GM12878 (cell line): ENCODE results near the gene RUNDC3A. TPM values are rescaled to one million over a fixed set of nuclear protein-coding genes. Genes with fewer than 3 reads are reported as not detected.

Source experiments
- ATAC-seq: fragments of 200-7000 bp; cut with Tn5 transposase; 3 replicates; pipeline ENCODE4 v1.9.1; 2020; ENCODE audit warnings: mild to moderate bottlenecking, moderate library complexity
- BruUV-seq: library from RNA; stranded (reverse); fragments of 400-500 nt; replicated peaks from 2 replicates; lab custom pipeline; 2021; lab: Mats Ljungman, UMichigan
- CTCF ChIA-PET: fragments of 300-600 bp; sonication (Branson Sonifier 250); formaldehyde crosslinking; extraction: SDS; loops from one replicate; lab custom pipeline; 2021; ENCODE audit warnings: inconsistent platforms; lab: Yijun Ruan, JAX
- POLR2A ChIA-PET: fragments of 350-600 bp; formaldehyde crosslinking; extraction: SDS; loops from one replicate; lab custom pipeline; 2021; ENCODE audit warnings: inconsistent platforms; lab: Charles Lee
- RAD21 ChIA-PET: fragments of 300-600 bp; sonication (Branson Sonifier 250); formaldehyde crosslinking; loops from one replicate; lab custom pipeline; 2023; ENCODE audit warnings: antibody characterized with exemption; ENCODE audit not compliant: unreplicated experiment; lab: Charles Lee
- SMC1A ChIA-PET: fragments of 300-600 bp; sonication (Branson Sonifier 250); formaldehyde crosslinking; loops from one replicate; lab custom pipeline; 2023; ENCODE audit not compliant: unreplicated experiment, uncharacterized antibody; lab: Charles Lee
- DNase-seq: peaks from one replicate; pipeline ENCODE4 v3.0.0-alpha.2; 2011; ENCODE audit warnings: low read depth, low spot score
- FAIRE-seq: peaks from 3 replicates; lab custom pipeline; 2011; peaks lifted over from hg19 to GRCh38; lab: Jason Lieb, UNC
- H2AFZ ChIP-seq: 2 replicates; pipeline ENCODE4 v1.6.0; 2011; ENCODE audit warnings: low read depth, low read length, control low read depth; ENCODE audit not compliant: control insufficient read depth
- H3K27ac ChIP-seq: 2 replicates; pipeline ENCODE4 v1.5.1; 2011; ENCODE audit warnings: control low read depth; ENCODE audit not compliant: control insufficient read depth, insufficient read depth
- H3K27me3 ChIP-seq, 2 experiments: replicated peaks in 1 of 2; 2 replicates each; pipeline versions ENCODE4 v1.6.0 to v1.6.1; 2011; ENCODE audit warnings: low read length in 1 of 2; ENCODE audit not compliant: control insufficient read depth in 2 of 2, insufficient read depth in 2 of 2
- H3K36me3 ChIP-seq, 2 experiments: 2 replicates each; pipeline ENCODE4 v1.5.1; 2011; ENCODE audit warnings: low read length in 1 of 2; ENCODE audit not compliant: control insufficient read depth in 2 of 2, insufficient read depth in 2 of 2
- H3K4me1 ChIP-seq: 2 replicates; pipeline ENCODE4 v1.6.1; 2011; ENCODE audit warnings: mild to moderate bottlenecking, low read length, moderate library complexity, mixed read lengths; ENCODE audit not compliant: control insufficient read depth, insufficient read depth
- H3K4me2 ChIP-seq: 2 replicates; pipeline ENCODE4 v1.6.0; 2011; ENCODE audit warnings: control low read depth; ENCODE audit not compliant: control insufficient read depth, insufficient read depth
- H3K4me3 ChIP-seq: fragments of 200-600 bp; sonication (generic); 2 replicates; pipeline ENCODE4 v1.5.1; 2016
- H3K79me2 ChIP-seq: 2 replicates; pipeline ENCODE4 v1.6.0; 2011; ENCODE audit warnings: low read length; ENCODE audit not compliant: control insufficient read depth, insufficient read depth
- H3K9ac ChIP-seq: 2 replicates; pipeline ENCODE4 v1.8.0; 2011; ENCODE audit warnings: low read length, control low read depth, mixed read lengths; ENCODE audit not compliant: control insufficient read depth, insufficient read depth
- H3K9me3 ChIP-seq: replicated peaks from 3 replicates; pipeline ENCODE4 v1.5.1; 2011; ENCODE audit warnings: mild to moderate bottlenecking, low read length; ENCODE audit not compliant: control insufficient read depth, insufficient read depth
- H4K20me1 ChIP-seq: 2 replicates; pipeline ENCODE4 v1.6.0; 2011; ENCODE audit not compliant: control insufficient read depth, insufficient read depth
- CTCF ChIP-seq, 3 experiments: IDR thresholded peaks in 2 of 3; conservative IDR thresholded peaks in 1 of 3; 2 replicates each; pipeline ENCODE4 v1.5.1; 2011; ENCODE audit warnings: low read depth in 3 of 3, low read length in 3 of 3, mild to moderate bottlenecking in 3 of 3, control low read depth in 2 of 3, moderate library complexity in 2 of 3, inconsistent platforms in 1 of 3, mixed read lengths in 1 of 3; ENCODE audit not compliant: control insufficient read depth in 2 of 3, insufficient read depth in 1 of 3; ENCODE audit errors: extremely low read depth in 1 of 3
- HCFC1 ChIP-seq: fragments of 150-350 bp; IDR thresholded peaks from 2 replicates; pipeline ENCODE4 v1.6.1; 2014; ENCODE audit warnings: low read length
- ZNF217 ChIP-seq: fragments of 450-650 bp; IDR thresholded peaks from 2 replicates; pipeline ENCODE4 v1.6.1; 2017; ENCODE audit warnings: antibody characterized with exemption, mild to moderate bottlenecking
- ZNF384 ChIP-seq: IDR thresholded peaks from 2 replicates; pipeline ENCODE4 v1.6.1; 2012; ENCODE audit warnings: low read depth, mild to moderate bottlenecking, low read length, improper control_type of control experiment, borderline replicate concordance
- WGBS: methylation state at CpG from one replicate; pipeline ENCODE4 v1.1.6; 2016; ENCODE audit warnings: low lambda C conversion rate; ENCODE audit not compliant: insufficient replicate concordance, insufficient coverage; ENCODE audit errors: missing lambda C conversion rate; 5-methylcytosine and 5-hydroxymethylcytosine counted together
- in situ Hi-C: fragments of 300-500 bp; cut with MboI; formaldehyde crosslinking; loops from 9 replicates; pipeline ENCODE4 v1.14.3; 2018; ENCODE audit warnings: mixed read lengths
- intact Hi-C: fragments of 100-400 bp; cut with micrococcal nuclease; formaldehyde crosslinking; loops from one replicate; pipeline ENCODE4 v1.14.2; 2022; ENCODE audit not compliant: unreplicated experiment
- polyA plus RNA-seq, 11 experiments: library from polyadenylated mRNA; depleted of rRNA in 4 of 11; unstranded in 6 of 11; stranded (reverse) in 5 of 11; fragments of >200 nt; fragmentation: Nextera tagmentation in 4 of 11; fragmentation: Illumina TruSeq in 1 of 11; extraction: Ambion mirVana in 4 of 11; extraction: Trizol in 1 of 11; gene quantifications; 1 replicate in 1 of 11; 2 replicates in 10 of 11; pipeline versions ENCODE4 v1.2.1 to v1.2.3, GENCODE V29; 2011 to 2016; ENCODE audit warnings: inconsistent platforms in 2 of 11, missing spikeins in 2 of 11, low read depth in 1 of 11
- total RNA-seq, 4 experiments: library from RNA; depleted of rRNA in 3 of 4; stranded (reverse); fragments of >200 nt in 3 of 4; fragmentation: Illumina TruSeq in 1 of 4; extraction: Trizol in 1 of 4; gene quantifications; 2 replicates each; pipeline versions ENCODE4 v1.2.1 to v1.2.3, GENCODE V29; 2013 to 2021

RUNDC3A gene
- total and polyA plus RNA-seq, 10 of the 15 experiments (the other 5 are each of a cell fraction or from before 2014, with no cell fraction given), result 0.07 to 0.17 TPM; not detected in 8

- in situ Hi-C loops (no loop called here), intact Hi-C loops (no loop called here)
- no peaks in the 10 kb centered on the region; a peak in 1 of 4 replicates for H3K27me3 ChIP-seq
- ChIA-PET CTCF (interaction anchor here (2.1 kb wide), 1 partner anchor 57 kb away, joined by 7 read pairs; no protein-coding TSS in a partner anchor), SMC1A (interaction anchor here (1.0 to 1.1 kb wide), 2 partner anchors 49 to 57 kb away, joined by 3 to 4 read pairs; no protein-coding TSS in a partner anchor), POLR2A (interaction anchor here (0.5 kb wide), 1 partner anchor 19 kb away, joined by 3 read pairs; no protein-coding TSS in a partner anchor), RAD21 (interaction anchor here (1.2 kb wide), 1 partner anchor 60 kb away, joined by 3 read pairs; no protein-coding TSS in a partner anchor)
- TF ChIP-seq HCFC1 (no peak), CTCF (IDR thresholded peaks at IDR 0.05 in 2 of 3, conservative IDR thresholded peaks at IDR 0.05 in 1 of 3; ENCODE audit: control insufficient read depth in 2 of 3, extremely low read depth in 1 of 3, insufficient read depth in 1 of 3, low read depth in 3 of 3, low read length in 3 of 3) (peak in 2 of 3 experiments; percentile 10 to 13; a peak in 2 of 6 replicates), ZNF384 (no peak), ZNF217 (no peak)
- H3K4me1 ChIP-seq, result no peaks in the 10 kb centered on the region
- 73% methylated on average over 9 of the region's 9 CpGs for WGBS
- H4K20me1 ChIP-seq, result no peaks in the 10 kb centered on the region
- BruUV-seq, result no TSS peak
- no peak overlapping the region for H2AFZ ChIP-seq
- no peak overlapping the region for H3K4me3 ChIP-seq
- no peak for DNase-seq
- no peaks in the 10 kb centered on the region for H3K9me3 ChIP-seq
- peak; percentile 29; the same call in 2 of the 3 replicates for ATAC-seq
- H3K9ac ChIP-seq, result no peak overlapping the region
- H3K79me2 ChIP-seq, result no peaks in the 10 kb centered on the region
- no peak for FAIRE-seq
- H3K4me2 ChIP-seq, result no peak overlapping the region
- H3K27ac ChIP-seq, result no peak overlapping the region
- no peaks in the 10 kb centered on the region for H3K36me3 ChIP-seq
Observed at GRCh38 chr17:44266402-44267164, 41.8 kb upstream of the RUNDC3A start.
